Activated CD4-positive, alpha-beta memory T cell treated with anti-CD3 and anti-CD28 coated beads, Interleukin-2, amount 10 ng/mL, durations not matched to agents 7 days and 5 days (primary cell): ENCODE results near the gene ECSCR. TPM values are rescaled to one million over a fixed set of nuclear protein-coding genes. Genes with fewer than 3 reads are reported as not detected.

Experiments used
- CTCF ChIA-PET: fragments of 350-600 bp; sonication (Branson Sonifier 250); formaldehyde crosslinking; loops from one replicate; lab custom pipeline; 2021; ENCODE audit warnings: antibody characterized with exemption, inconsistent platforms; lab: Charles Lee
- POLR2A ChIA-PET: fragments of 350-600 bp; sonication (Branson Sonifier 250); formaldehyde crosslinking; loops from one replicate; lab custom pipeline; 2021; ENCODE audit warnings: antibody characterized with exemption; lab: Charles Lee
- DNase-seq: peaks from one replicate; pipeline ENCODE4 v3.0.0-alpha.2; 2020
- H3K27ac Mint-ChIP-seq: one replicate; pipeline ENCODE4 v1.8.0; 2021; ENCODE audit warnings: mild to moderate bottlenecking, mixed read lengths
- H3K27me3 Mint-ChIP-seq: one replicate; pipeline ENCODE4 v1.8.0; 2021; ENCODE audit warnings: mixed read lengths
- H3K36me3 Mint-ChIP-seq: one replicate; pipeline ENCODE4 v1.8.0; 2021; ENCODE audit warnings: low read depth, mixed read lengths
- H3K4me1 Mint-ChIP-seq: one replicate; pipeline ENCODE4 v1.8.0; 2021; ENCODE audit warnings: mixed read lengths
- H3K4me3 Mint-ChIP-seq: one replicate; pipeline ENCODE4 v1.8.0; 2021; ENCODE audit warnings: mild to moderate bottlenecking, mixed read lengths
- H3K9me3 Mint-ChIP-seq: one replicate; pipeline ENCODE4 v1.8.0; 2021; ENCODE audit warnings: mixed read lengths
- total RNA-seq, 2 experiments: library from RNA; stranded (reverse); gene quantifications; one replicate each; pipeline ENCODE4 v1.2.3, GENCODE V29; 2021

ECSCR gene
- total RNA-seq, 2 experiments from 2014 or later, result 1.1 TPM; not detected in 1

- H3K4me1 Mint-ChIP-seq, result peaks cover 70% of the 10 kb centered on the region
Observed at GRCh38 chr5:139439013-139439903, 23.3 kb downstream of the ECSCR start, which contains the start of gene DNAJC18. Gene DNAJC18, minus strand, starts transcription at chr5:139439525. Its CDS starts 80 bp downstream, at chr5:139439445.

GRCh38 chr5:139438707-139439012 is 23.9 kb downstream of the ECSCR start:
- peak overlapping the region; percentile 92 for H3K4me3 Mint-ChIP-seq
- peaks cover 16% of the 10 kb centered on the region for H3K36me3 Mint-ChIP-seq
- peaks cover 64% of the 10 kb centered on the region for H3K4me1 Mint-ChIP-seq
- DNase-seq, result no peak
- no peaks in the 10 kb centered on the region for H3K9me3 Mint-ChIP-seq
- no peaks in the 10 kb centered on the region for H3K27me3 Mint-ChIP-seq
- POLR2A ChIA-PET, result interaction anchor here (0.9 to 4.7 kb wide), 18 partner anchors 9 to 124 kb away, joined by 3 to 73 read pairs (median 6); partner anchors contain the start of genes MZB1, SMIM33, SPATA24 and STING1
- peak overlapping the region; percentile 98 for H3K27ac Mint-ChIP-seq
- CTCF ChIA-PET, result interaction anchor here (0.9 to 5.1 kb wide), 10 partner anchors 9 to 195 kb away, joined by 3 to 45 read pairs (median 5); partner anchors contain the start of genes SMIM33, STING1 and UBE2D2

More at GRCh38 chr5:139439013-139439903, 23.3 kb downstream of the ECSCR start, which contains the start of gene DNAJC18:
- H3K36me3 Mint-ChIP-seq, result peaks cover 16% of the 10 kb centered on the region
- CTCF ChIA-PET, result interaction anchor here (0.9 to 5.1 kb wide), 11 partner anchors 9 to 194 kb away, joined by 3 to 45 read pairs (median 4); partner anchors contain the start of genes STING1 and UBE2D2
- H3K9me3 Mint-ChIP-seq, result no peaks in the 10 kb centered on the region
- H3K27me3 Mint-ChIP-seq, result no peaks in the 10 kb centered on the region
- peak within 1 kb of the TSS; percentile 92 for H3K4me3 Mint-ChIP-seq
- H3K27ac Mint-ChIP-seq, result peak within 1 kb of the TSS; percentile 98
- peak; percentile 92 for DNase-seq
- POLR2A ChIA-PET, result interaction anchor here (0.6 to 4.7 kb wide), 20 partner anchors 9 to 123 kb away, joined by 3 to 73 read pairs (median 5); partner anchors contain the start of genes MZB1, SMIM33, SPATA24 and STING1

- CTCF ChIA-PET, result interaction anchor here (0.5 to 5.1 kb wide), 5 partner anchors 11 to 195 kb away, joined by 3 to 45 read pairs (median 11); no protein-coding TSS in a partner anchor
- no peaks in the 10 kb centered on the region for H3K27me3 Mint-ChIP-seq
- H3K36me3 Mint-ChIP-seq, result peaks cover 21% of the 10 kb centered on the region
- POLR2A ChIA-PET, result interaction anchor here (0.7 to 4.7 kb wide), 4 partner anchors 42 to 311 kb away, joined by 3 to 55 read pairs (median 4); partner anchors contain the start of gene STING1
- no peak overlapping the region for H3K27ac Mint-ChIP-seq
- H3K9me3 Mint-ChIP-seq, result no peaks in the 10 kb centered on the region
- peaks cover 41% of the 10 kb centered on the region for H3K4me1 Mint-ChIP-seq
- no peak for DNase-seq
- H3K4me3 Mint-ChIP-seq, result no peak overlapping the region
Observed at GRCh38 chr5:139435676-139436075, 26.9 kb downstream of the ECSCR start.

- Mint-ChIP-seq H3K27me3 (no peaks in the 10 kb centered on the region), H3K36me3 (peaks cover 20% of the 10 kb centered on the region), H3K4me3 (no peak overlapping the region), H3K9me3 (no peaks in the 10 kb centered on the region), H3K4me1 (peaks cover 16% of the 10 kb centered on the region), H3K27ac (no peak overlapping the region)
- ChIA-PET CTCF (interaction anchor here (1.0 to 1.8 kb wide), 2 partner anchors 9 to 80 kb away, joined by 4 to 5 read pairs; no protein-coding TSS in a partner anchor), POLR2A (interaction anchor here (1.4 kb wide), 1 partner anchor 10 kb away, joined by 3 read pairs; no protein-coding TSS in a partner anchor)
- DNase-seq, result no peak
Observed at GRCh38 chr5:139431706-139432105, 30.8 kb downstream of the ECSCR start.

GRCh38 chr5:139430015-139430414 is 32.5 kb downstream of the ECSCR start:
- Mint-ChIP-seq H3K4me3 (no peak overlapping the region), H3K4me1 (peaks cover 12% of the 10 kb centered on the region), H3K27ac (no peak overlapping the region), H3K27me3 (no peaks in the 10 kb centered on the region), H3K36me3 (peaks cover 18% of the 10 kb centered on the region), H3K9me3 (no peaks in the 10 kb centered on the region)
- DNase-seq, result no peak
- POLR2A ChIA-PET, result interaction anchor here (0.9 to 1.2 kb wide), 3 partner anchors 9 to 131 kb away, joined by 3 to 6 read pairs (median 3); partner anchors contain the start of gene UBE2D2
- CTCF ChIA-PET, result interaction anchor here (1.2 to 2.0 kb wide), 6 partner anchors 10 to 88 kb away, joined by 3 to 5 read pairs (median 4); no protein-coding TSS in a partner anchor

GRCh38 chr5:139426203-139426885 is 36.2 kb downstream of the ECSCR start:
- no peak for DNase-seq
- ChIA-PET POLR2A (interaction anchor here (1.1 to 1.5 kb wide), 2 partner anchors 56 to 91 kb away, joined by 3 to 5 read pairs; partner anchors contain the start of gene STING1), CTCF (interaction anchor here (2.6 to 9.4 kb wide), 2 partner anchors 11 to 87 kb away, joined by 11 to 329 read pairs; no protein-coding TSS in a partner anchor)
- H3K9me3 Mint-ChIP-seq, result no peaks in the 10 kb centered on the region
- peaks cover 25% of the 10 kb centered on the region for H3K4me1 Mint-ChIP-seq
- H3K27me3 Mint-ChIP-seq, result no peaks in the 10 kb centered on the region
- H3K27ac Mint-ChIP-seq, result no peak overlapping the region
- H3K4me3 Mint-ChIP-seq, result no peak overlapping the region
- H3K36me3 Mint-ChIP-seq, result peaks cover 28% of the 10 kb centered on the region

- Mint-ChIP-seq H3K9me3 (no peaks in the 10 kb centered on the region), H3K4me1 (peaks cover 28% of the 10 kb centered on the region), H3K4me3 (no peak overlapping the region), H3K27ac (no peak overlapping the region), H3K27me3 (no peaks in the 10 kb centered on the region), H3K36me3 (peaks cover 24% of the 10 kb centered on the region)
- DNase-seq, result no peak
- ChIA-PET CTCF (interaction anchor here (0.6 to 9.4 kb wide), 5 partner anchors 8 to 170 kb away, joined by 3 to 329 read pairs (median 4); partner anchors contain the start of gene DNAJC18), POLR2A (interaction anchor here (1.1 to 4.2 kb wide), 3 partner anchors 57 to 92 kb away, joined by 3 to 43 read pairs (median 5); partner anchors contain the start of gene STING1)
Observed at GRCh38 chr5:139425497-139425896, 37.0 kb downstream of the ECSCR start.

- Mint-ChIP-seq H3K36me3 (peaks cover 28% of the 10 kb centered on the region), H3K9me3 (no peaks in the 10 kb centered on the region), H3K27ac (peak overlapping the region; percentile 36), H3K4me3 (no peak overlapping the region), H3K27me3 (no peaks in the 10 kb centered on the region), H3K4me1 (peaks cover 46% of the 10 kb centered on the region)
- DNase-seq, result peak; percentile 59
- ChIA-PET POLR2A (interaction anchor here (0.7 to 11.1 kb wide), 16 partner anchors 9 to 880 kb away, joined by 3 to 137 read pairs (median 4); partner anchors contain the start of genes DNAJC18, ETF1, PAIP2 and SMIM33), CTCF (interaction anchor here (0.5 to 9.4 kb wide), 49 partner anchors 8 to 343 kb away, joined by 3 to 329 read pairs (median 5); partner anchors contain the start of genes CXXC5, DNAJC18, SMIM33 and STING1)
Observed at GRCh38 chr5:139422307-139422893, 40.1 kb downstream of the ECSCR start.

- ChIA-PET CTCF (interaction anchor here (0.6 to 9.4 kb wide), 17 partner anchors 9 to 346 kb away, joined by 3 to 329 read pairs (median 5); partner anchors contain the start of genes DNAJC18, SPATA24 and STING1), POLR2A (interaction anchor here (1.1 to 11.1 kb wide), 11 partner anchors 15 to 142 kb away, joined by 4 to 137 read pairs (median 9); partner anchors contain the start of genes DNAJC18, MZB1, SMIM33 and SPATA24)
- no peak overlapping the region for H3K4me3 Mint-ChIP-seq
- H3K4me1 Mint-ChIP-seq, result peaks cover 72% of the 10 kb centered on the region
- peak overlapping the region; percentile 48 for H3K27ac Mint-ChIP-seq
- H3K36me3 Mint-ChIP-seq, result peaks cover 33% of the 10 kb centered on the region
- no peaks in the 10 kb centered on the region for H3K27me3 Mint-ChIP-seq
- no peak for DNase-seq
- H3K9me3 Mint-ChIP-seq, result no peaks in the 10 kb centered on the region
Observed at GRCh38 chr5:139419226-139420192, 43.0 kb downstream of the ECSCR start.

- H3K27me3 Mint-ChIP-seq, result no peaks in the 10 kb centered on the region
- POLR2A ChIA-PET, result interaction anchor here (1.1 to 11.1 kb wide), 8 partner anchors 15 to 143 kb away, joined by 3 to 137 read pairs (median 9); partner anchors contain the start of genes MZB1, SMIM33, SPATA24 and STING1
Observed at GRCh38 chr5:139418793-139419192, 43.8 kb downstream of the ECSCR start.

More at GRCh38 chr5:139418793-139419192, 43.8 kb downstream of the ECSCR start:
- no peaks in the 10 kb centered on the region for H3K9me3 Mint-ChIP-seq
- H3K4me3 Mint-ChIP-seq, result no peak overlapping the region
- H3K27ac Mint-ChIP-seq, result no peak overlapping the region
- DNase-seq, result no peak
- CTCF ChIA-PET, result interaction anchor here (0.6 to 9.4 kb wide), 9 partner anchors 9 to 826 kb away, joined by 3 to 329 read pairs (median 4); partner anchors contain the start of genes DNAJC18 and STING1
- H3K36me3 Mint-ChIP-seq, result peaks cover 29% of the 10 kb centered on the region
- peaks cover 76% of the 10 kb centered on the region for H3K4me1 Mint-ChIP-seq
